Pancreas (tissue), 10 donors: ENCODE measurements around the gene TRAPPC1. TPM values are rescaled to one million over a fixed set of nuclear protein-coding genes. Genes with fewer than 3 reads are reported as not detected.
A peak's percentile ranks its signal among the peaks of the same experiment; 100 is the strongest.

Experiments used
- ATAC-seq, 4 donors: fragments of 200-7000 bp; cut with Tn5 transposase; one replicate each; pipeline versions ENCODE4 v1.8.0 to v1.9.1; 2020; ENCODE audit warnings: mild to moderate bottlenecking in 4 of 4, moderate library complexity in 4 of 4
- DNase-seq, 6 donors: peaks; one replicate each; pipeline ENCODE4 v3.0.0-alpha.2; 2020
- FAIRE-seq: peaks from 2 replicates; lab custom pipeline; 2012; peaks lifted over from hg19 to GRCh38; lab: Jason Lieb, UNC
- H3K27ac ChIP-seq, 4 donors: fragments of 200-600 bp; sonication (generic); 1 replicate in 3 of 4; 2 replicates in 1 of 4; pipeline versions ENCODE4 v1.5.0 to v1.8.0; 2020
- H3K27me3 ChIP-seq, 4 donors: fragments of 200-600 bp; one replicate each; pipeline ENCODE4 v1.8.0; 2021
- H3K36me3 ChIP-seq, 3 donors: fragments of 200-600 bp; sonication (generic) in 1 of 3; one replicate each; pipeline versions ENCODE4 v1.5.0 to v1.8.0; 2020 to 2021
- H3K4me1 ChIP-seq, 3 donors: fragments of 200-600 bp; one replicate each; pipeline ENCODE4 v1.8.0; 2021
- H3K4me3 ChIP-seq, 4 donors: fragments of 200-600 bp; sonication (generic) in 2 of 4; one replicate each; pipeline versions ENCODE4 v1.5.0 to v1.8.0; 2020 to 2021
- H3K9me3 ChIP-seq, 4 donors: fragments of 200-600 bp; one replicate each; pipeline ENCODE4 v1.8.0; 2021
- CTCF ChIP-seq, 4 donors: fragments of 200-600 bp; sonication (generic) in 3 of 4; IDR thresholded peaks; one replicate each; pipeline versions ENCODE4 v1.5.0 to v1.8.0; 2021; ENCODE audit warnings: antibody characterized with exemption in 4 of 4
- WGBS, 2 donors: extraction: QIAGEN DNeasy Blood & Tissue Kit; methylation state at CpG; one replicate each; pipeline ENCODE4 v1.1.7; 2013; 5-methylcytosine and 5-hydroxymethylcytosine counted together
- intact Hi-C, 3 donors: fragments of 100-400 bp; cut with DNase I; formaldehyde crosslinking; loops; one replicate each; pipeline versions ENCODE4 v1.11.1 to v1.14.2; 2022
- polyA plus RNA-seq, 2 donors: library from polyadenylated mRNA; stranded (reverse); fragments of 200-250 nt; gene quantifications; one replicate each; pipeline ENCODE4 v1.2.3, GENCODE V29; 2013
- total RNA-seq, 6 donors: library from RNA; stranded (reverse); fragmentation: NEBNext Ultra II Directional in 4 of 6; extraction: Animal tissue kit (Norgen Biotek cat#: 25700) in 4 of 6; gene quantifications; one replicate each; pipeline versions ENCODE4 v1.2.1 to v1.2.4, GENCODE V29; 2021 to 2023
- donor health status: healthy with polysubstance abuse.
- donor health status: DM: no; HTN: no; CAD: no; lungs with moderate emphysema.
- donor health status: DM: no; HTN: no; CAD: no.
- donor health status: control.
- donor health status: control.
- donor health status: Bipolar disorder and iron deficiency.
- donor health status: DM: yes; HTN: yes; CAD: no.
- donor health status: DM: no; HTN: no; CAD: no.
- donor health status: DM: no; HTN: no; CAD: no.
- donor health status: DM: yes; HTN: yes; CAD: no.

The TRAPPC1 gene
- total and polyA plus RNA-seq, 8 donors = 27.3 to 67.1 (median 49.1) TPM

- DNase-seq (peak in 5 of 6 donors; percentile 48 to 64 (median 54)), FAIRE-seq (no peak), ATAC-seq (peak in 2 of 4 donors; percentile 1 to 4)
- intact Hi-C loops = no loop called here
- WGBS, 2 donors = 1 to 2% methylated on average over 30 of the region's 30 CpGs
- Histone ChIP-seq H3K27me3 (no peaks in the 10 kb centered on the region), H3K36me3 (no peaks in the 10 kb centered on the region), H3K4me1 (peaks cover 25 to 34% (median 26%) of the 10 kb centered on the region in 3 donors), H3K4me3 (peak overlapping the region; percentile 77 to 84 (median 82)), H3K27ac (peak overlapping the region; percentile 80 to 97 (median 88)), H3K9me3 (no peaks in the 10 kb centered on the region)
- no peak for TF ChIP-seq CTCF (IDR thresholded peaks at IDR 0.05)
These were observed 45.3 kb downstream of the TRAPPC1 start for GRCh38 chr17:7886227-7887037.

- FAIRE-seq = no peak
- Histone ChIP-seq H3K4me1 (peaks cover 25 to 38% (median 26%) of the 10 kb centered on the region in 3 donors), H3K9me3 (no peaks in the 10 kb centered on the region), H3K36me3 (peaks cover 0 to under 1% (median 0%) of the 10 kb centered on the region in 3 donors), H3K27me3 (no peaks in the 10 kb centered on the region), H3K4me3 (peak overlapping the region; percentile 77 to 84 (median 82)), H3K27ac (peak overlapping the region; percentile 80 to 97 (median 88))
- intact Hi-C loops = no loop called here
- DNase-seq = peak; percentile 49 to 84 (median 70)
- WGBS, 2 donors = 0 to 1% methylated on average over 35 to 64 of the region's 64 CpGs
- ATAC-seq = peak in 3 of 4 donors; percentile 0 to 9 (median 4)
- no peak for TF ChIP-seq CTCF (IDR thresholded peaks at IDR 0.05)
These were observed 46.1 kb downstream of the TRAPPC1 start for GRCh38 chr17:7885367-7886226.

GRCh38 chr17:7884581-7885366 is 47.0 kb downstream of the TRAPPC1 start:
- TF ChIP-seq CTCF (IDR thresholded peaks at IDR 0.05) = no peak
- no peaks in the 10 kb centered on the region for H3K27me3 ChIP-seq
- no peak for FAIRE-seq
- peak in 3 of 6 donors; percentile 23 to 73 (median 51) for DNase-seq
- peak overlapping the region; percentile 77 to 84 (median 82) for H3K4me3 ChIP-seq
- intact Hi-C loops = no loop called here
- ATAC-seq = peak in 1 of 4 donors; percentile 16
- H3K27ac ChIP-seq = peak overlapping the region; percentile 80 to 97 (median 88)
- H3K36me3 ChIP-seq = peaks cover 0 to 8% (median 0%) of the 10 kb centered on the region in 3 donors
- no peaks in the 10 kb centered on the region for H3K9me3 ChIP-seq
- WGBS, 2 donors = 0 to 4% methylated on average over 22 to 79 of the region's 100 CpGs
- peaks cover 22 to 33% (median 24%) of the 10 kb centered on the region in 3 donors for H3K4me1 ChIP-seq

GRCh38 chr17:7883781-7884386 is 47.9 kb downstream of the TRAPPC1 start:
- peaks cover 16 to 24% (median 17%) of the 10 kb centered on the region in 3 donors for H3K4me1 ChIP-seq
- no peak for DNase-seq
- H3K36me3 ChIP-seq = peaks cover 0 to 8% (median 0%) of the 10 kb centered on the region in 3 donors
- ATAC-seq = no peak
- H3K9me3 ChIP-seq = no peaks in the 10 kb centered on the region
- peak overlapping the region in 2 of 4 donors; percentile 84 for H3K4me3 ChIP-seq
- intact Hi-C loops = no loop called here
- H3K27me3 ChIP-seq = no peaks in the 10 kb centered on the region
- 7% methylated on average over 3 of the region's 3 CpGs for WGBS, 2 donors
- peak overlapping the region in 3 of 4 donors; percentile 55 to 97 (median 94) for H3K27ac ChIP-seq
- FAIRE-seq = no peak
- no peak for TF ChIP-seq CTCF (IDR thresholded peaks at IDR 0.05)
